Neural cell (in vitro differentiated cells): ENCODE measurements around the gene SKOR1. TPM values are rescaled to one million over a fixed set of nuclear protein-coding genes. Genes with fewer than 3 reads are reported as not detected.

ENCODE experiments used
- H2AFZ ChIP-seq: fragments of 200-600, 300-800 bp; sonication (generic), shearing (Covaris generic); 2 replicates; pipeline ENCODE4 v1.6.0; 2014; ENCODE audit warnings: low read depth, mild to moderate bottlenecking, antibody characterized with exemption, low read length, moderate library complexity
- H3F3A ChIP-seq: fragments of 200-600 bp; shearing (Covaris generic); 2 replicates; pipeline ENCODE4 v1.6.1; 2016; ENCODE audit warnings: mild to moderate bottlenecking, moderate library complexity, mixed read lengths, antibody characterized with exemption, low read length; ENCODE audit not compliant: insufficient read depth, poor library complexity, severe bottlenecking
- H3K27ac ChIP-seq: fragments of 200-600, 300-800 bp; sonication (generic), shearing (Covaris generic); 2 replicates; pipeline ENCODE4 v1.5.1; 2014; ENCODE audit warnings: mild to moderate bottlenecking, low read length, moderate library complexity
- H3K27me3 ChIP-seq: fragments of 300-800, 200-600 bp; sonication (generic), shearing (Covaris generic); 2 replicates; pipeline ENCODE4 v1.6.0; 2014; ENCODE audit warnings: mild to moderate bottlenecking, low read depth, low read length, moderate library complexity; ENCODE audit not compliant: insufficient read depth
- H3K36me3 ChIP-seq: fragments of 300-800, 200-600 bp; sonication (generic), shearing (Covaris generic); 2 replicates; pipeline ENCODE4 v1.5.1; 2014; ENCODE audit warnings: mild to moderate bottlenecking, antibody characterized with exemption, low read length, moderate library complexity; ENCODE audit not compliant: insufficient read depth
- H3K4me2 ChIP-seq: fragments of 300-800, 200-600 bp; sonication (generic), shearing (Covaris generic); 2 replicates; pipeline ENCODE4 v1.6.0; 2014; ENCODE audit warnings: mild to moderate bottlenecking, low read length
- H3K4me3 ChIP-seq: fragments of 300-800, 200-600 bp; sonication (generic), shearing (Covaris generic); 2 replicates; pipeline ENCODE4 v1.5.1; 2014; ENCODE audit warnings: mild to moderate bottlenecking, low read length, moderate library complexity
- H3K79me2 ChIP-seq: fragments of 200-600 bp; shearing (Covaris generic); replicated peaks from 2 replicates; pipeline ENCODE4 v1.6.0; 2014; ENCODE audit warnings: mild to moderate bottlenecking, low read length, moderate library complexity; ENCODE audit not compliant: insufficient read depth
- H3K9ac ChIP-seq: fragments of 300-800, 200-600 bp; sonication (generic), shearing (Covaris generic); 2 replicates; pipeline ENCODE4 v1.6.1; 2016; ENCODE audit warnings: mild to moderate bottlenecking, low read length, mixed read lengths
- H3K9me2 ChIP-seq: fragments of 200-600 bp; shearing (Covaris generic); 2 replicates; pipeline ENCODE4 v1.6.1; 2016; ENCODE audit warnings: mild to moderate bottlenecking, low read length, mixed read lengths; ENCODE audit not compliant: insufficient read depth
- H3K9me3 ChIP-seq: fragments of 200-600, 300-800 bp; sonication (generic), shearing (Covaris generic); 2 replicates; pipeline ENCODE4 v1.6.1; 2016; ENCODE audit warnings: mild to moderate bottlenecking, mixed run types, low read length, moderate library complexity, mixed read lengths
- H4K20me1 ChIP-seq: fragments of 200-600 bp; shearing (Covaris generic); 2 replicates; pipeline ENCODE4 v1.6.1; 2016; ENCODE audit warnings: mild to moderate bottlenecking, mixed run types; ENCODE audit not compliant: insufficient read depth
- CTCF ChIP-seq: fragments of 450-650 bp; IDR thresholded peaks from 2 replicates; pipeline ENCODE4 v1.5.1; 2014; ENCODE audit warnings: antibody characterized with exemption, mild to moderate bottlenecking, moderate library complexity; ENCODE audit not compliant: poor library complexity, severe bottlenecking
- EP300 ChIP-seq: fragments of 450-650 bp; conservative IDR thresholded peaks from 2 replicates; pipeline ENCODE4 v1.6.1; 2014; ENCODE audit warnings: antibody characterized with exemption, mild to moderate bottlenecking, moderate library complexity; ENCODE audit not compliant: poor library complexity, severe bottlenecking
- EZH2 ChIP-seq: fragments of 200-600, 300-800 bp; shearing (Covaris generic), sonication (generic); IDR thresholded peaks from 2 replicates; pipeline ENCODE4 v1.6.1; 2014; ENCODE audit warnings: antibody characterized with exemption, low read length, borderline replicate concordance, mild to moderate bottlenecking; ENCODE audit not compliant: insufficient read depth, poor library complexity, severe bottlenecking
- MXI1 ChIP-seq: fragments of 450-650 bp; conservative IDR thresholded peaks from 2 replicates; pipeline ENCODE4 v1.6.1; 2014; ENCODE audit warnings: antibody characterized with exemption, mild to moderate bottlenecking; ENCODE audit not compliant: poor library complexity, severe bottlenecking
- POLR2AphosphoS5 ChIP-seq: IDR thresholded peaks from 2 replicates; pipeline ENCODE4 v1.6.1; 2012
- RAD21 ChIP-seq: fragments of 450-650 bp; conservative IDR thresholded peaks from 2 replicates; pipeline ENCODE4 v1.6.1; 2014; ENCODE audit warnings: antibody characterized with exemption, mild to moderate bottlenecking, moderate library complexity
- REST ChIP-seq: IDR thresholded peaks from 2 replicates; pipeline ENCODE4 v1.6.1; 2012; ENCODE audit warnings: borderline replicate concordance
- SMC3 ChIP-seq: fragments of 450-650 bp; conservative IDR thresholded peaks from 2 replicates; pipeline ENCODE4 v1.6.1; 2014; ENCODE audit warnings: antibody characterized with exemption, mild to moderate bottlenecking, moderate library complexity; ENCODE audit not compliant: poor library complexity
- TAF1 ChIP-seq: IDR thresholded peaks from 2 replicates; pipeline ENCODE4 v1.6.1; 2012; ENCODE audit warnings: low read depth
- polyA plus RNA-seq: library from polyadenylated mRNA; depleted of rRNA; stranded (reverse); fragments of >200 nt; gene quantifications from 2 replicates; pipeline ENCODE4 v1.2.3, GENCODE V29; 2014

Gene SKOR1
- polyA plus RNA-seq, 1 donor from 2014 or later: 0.81 TPM

- no peak overlapping the region for H3K27ac ChIP-seq
- H3K9me2 ChIP-seq: no peaks in the 10 kb centered on the region
- no peak overlapping the region for H2AFZ ChIP-seq
- no peaks in the 10 kb centered on the region for H3K9me3 ChIP-seq
- no peaks in the 10 kb centered on the region for H3K79me2 ChIP-seq
- TF ChIP-seq EZH2 (no peak), TAF1 (no peak), EP300 (no peak), CTCF (no peak), SMC3 (no peak), POLR2AphosphoS5 (no peak), MXI1 (no peak), RAD21 (no peak), REST (no peak)
- no peaks in the 10 kb centered on the region for H4K20me1 ChIP-seq
- H3K36me3 ChIP-seq: no peaks in the 10 kb centered on the region
- H3K9ac ChIP-seq: no peak overlapping the region
- H3K4me2 ChIP-seq: no peak overlapping the region
- no peak overlapping the region for H3K4me3 ChIP-seq
- no peaks in the 10 kb centered on the region for H3F3A ChIP-seq
- H3K27me3 ChIP-seq: peaks cover 3% of the 10 kb centered on the region
Observed at GRCh38 chr15:67865331-67865730, 40.0 kb downstream of the SKOR1 start.

- H3K9me3 ChIP-seq: no peaks in the 10 kb centered on the region
- no peak overlapping the region for H3K9ac ChIP-seq
- H3K9me2 ChIP-seq: no peaks in the 10 kb centered on the region
- no peaks in the 10 kb centered on the region for H3K79me2 ChIP-seq
- H3K4me2 ChIP-seq: no peak overlapping the region
- H3K27me3 ChIP-seq: peaks cover 3% of the 10 kb centered on the region
- no peak overlapping the region for H3K4me3 ChIP-seq
- no peaks in the 10 kb centered on the region for H3K36me3 ChIP-seq
- TF ChIP-seq POLR2AphosphoS5 (no peak), CTCF (no peak), REST (no peak)
- H3F3A ChIP-seq: no peaks in the 10 kb centered on the region
- H2AFZ ChIP-seq: no peak overlapping the region
- H3K27ac ChIP-seq: no peak overlapping the region
- no peaks in the 10 kb centered on the region for H4K20me1 ChIP-seq
Observed at GRCh38 chr15:67865766-67866165, 40.5 kb downstream of the SKOR1 start.
